Activated T-helper 1 cell treated with anti-CD3 and anti-CD28 coated beads, Interleukin-12 subunit alpha, Interleukin-12 subunit beta, Interleukin-2, Interleukin-4 antibody, amounts not matched to agents 30 ng/mL and 10 ng/mL and 1 ng/mL, durations not matched to agents 14 hours and 24 hours and 36 hours (primary cell): ENCODE results near the gene OR1A2. TPM values are rescaled to one million over a fixed set of nuclear protein-coding genes. Genes with fewer than 3 reads are reported as not detected.
A peak's percentile ranks its signal among the peaks of the same experiment; 100 is the strongest.
"Not testable (repeated sequence)": the region's sequence is repeated elsewhere in the genome, so short reads cannot be mapped to it uniquely, and the experiment has no call there.

Experiments used
- DNase-seq: peaks from one replicate; pipeline ENCODE4 v3.0.0; 2021; ENCODE audit warnings: low spot score
- H3K27ac Mint-ChIP-seq: one replicate; pipeline ENCODE4 v1.8.0; 2021; ENCODE audit warnings: mild to moderate bottlenecking, mixed read lengths
- H3K27me3 Mint-ChIP-seq: one replicate; pipeline ENCODE4 v1.8.0; 2022; ENCODE audit warnings: mild to moderate bottlenecking, moderate library complexity, mixed read lengths; ENCODE audit not compliant: insufficient read depth
- H3K36me3 Mint-ChIP-seq: one replicate; pipeline ENCODE4 v1.8.0; 2021; ENCODE audit warnings: low read depth, mixed read lengths
- H3K4me1 Mint-ChIP-seq: one replicate; pipeline ENCODE4 v1.8.0; 2021; ENCODE audit warnings: low read depth, mixed read lengths
- H3K4me3 Mint-ChIP-seq: one replicate; pipeline ENCODE4 v1.8.0; 2021; ENCODE audit warnings: mild to moderate bottlenecking, moderate library complexity, mixed read lengths
- H3K9me3 Mint-ChIP-seq: one replicate; pipeline ENCODE4 v1.8.0; 2021; ENCODE audit warnings: mixed read lengths
- intact Hi-C: fragments of 100-400 bp; cut with micrococcal nuclease; formaldehyde crosslinking; loops from one replicate; pipeline ENCODE4 v1.15.1; 2024
- total RNA-seq: library from RNA; stranded (reverse); gene quantifications from 2 replicates; pipeline ENCODE4 v1.2.3, GENCODE V29; 2022

The OR1A2 gene
- total RNA-seq, result not detected in 2 replicates

GRCh38 chr17:3197219-3197618, at the start of gene OR1A2:
TSS of gene OR1A2 (plus strand) at chr17:3197519. CDS start at chr17:3197519, 0 bp downstream.
- Mint-ChIP-seq H3K36me3 (no peaks in the 10 kb centered on the region), H3K4me1 (no peaks in the 10 kb centered on the region), H3K4me3 (no peak within 1 kb of the TSS), H3K27me3 (peaks cover 2% of the 10 kb centered on the region), H3K9me3 (no peaks in the 10 kb centered on the region), H3K27ac (no peak within 1 kb of the TSS)
- intact Hi-C loops, result no loop called here
- DNase-seq, result no peak

- Mint-ChIP-seq H3K36me3 (no peaks in the 10 kb centered on the region), H3K9me3 (no peaks in the 10 kb centered on the region), H3K4me1 (no peaks in the 10 kb centered on the region), H3K4me3 (no peak overlapping the region), H3K27ac (no peak overlapping the region), H3K27me3 (peaks cover 2% of the 10 kb centered on the region)
- intact Hi-C loops, result no loop called here
- no peak for DNase-seq
Measured at GRCh38 chr17:3157218-3157617, 40.1 kb upstream of the OR1A2 start.

- Mint-ChIP-seq H3K9me3 (no peaks in the 10 kb centered on the region), H3K27me3 (peaks cover 2% of the 10 kb centered on the region), H3K4me3 (no peak overlapping the region), H3K36me3 (no peaks in the 10 kb centered on the region), H3K27ac (no peak overlapping the region), H3K4me1 (no peaks in the 10 kb centered on the region)
- intact Hi-C loops, result no loop called here
- DNase-seq, result no peak
Measured at GRCh38 chr17:3167574-3167973, 29.7 kb upstream of the OR1A2 start.

GRCh38 chr17:3189961-3190360, 7.4 kb upstream of the OR1A2 start:
- DNase-seq, result no peak
- no peaks in the 10 kb centered on the region for H3K4me1 Mint-ChIP-seq
- H3K9me3 Mint-ChIP-seq, result no peaks in the 10 kb centered on the region
- peaks cover 2% of the 10 kb centered on the region for H3K27me3 Mint-ChIP-seq
- no peak overlapping the region for H3K4me3 Mint-ChIP-seq
- no peaks in the 10 kb centered on the region for H3K36me3 Mint-ChIP-seq
- intact Hi-C loops, result no loop called here
- H3K27ac Mint-ChIP-seq, result no peak overlapping the region

GRCh38 chr17:3207367-3207766, 10.0 kb downstream of the OR1A2 start, which contains the start of gene OR1A1:
TSS of gene OR1A1 (plus strand) at chr17:3207667. CDS start at chr17:3215621, 7,954 bp downstream.
- Mint-ChIP-seq H3K9me3 (no peaks in the 10 kb centered on the region), H3K4me3 (no peak within 1 kb of the TSS)

GRCh38 chr17:3208484-3208883, 11.2 kb downstream of the OR1A2 start:
- Mint-ChIP-seq H3K36me3 (no peaks in the 10 kb centered on the region), H3K4me1 (no peaks in the 10 kb centered on the region), H3K27me3 (peaks cover 1% of the 10 kb centered on the region), H3K27ac (no peak overlapping the region), H3K4me3 (no peak overlapping the region), H3K9me3 (no peaks in the 10 kb centered on the region)
- intact Hi-C loops, result no loop called here
- no peak for DNase-seq

More at GRCh38 chr17:3207367-3207766, 10.0 kb downstream of the OR1A2 start, which contains the start of gene OR1A1:
- intact Hi-C loops, result no loop called here
- Mint-ChIP-seq H3K36me3 (no peaks in the 10 kb centered on the region), H3K27ac (no peak within 1 kb of the TSS), H3K4me1 (no peaks in the 10 kb centered on the region), H3K27me3 (peaks cover 1% of the 10 kb centered on the region)
- no peak for DNase-seq

GRCh38 chr17:3213001-3213400, 15.7 kb downstream of the OR1A2 start:
- Mint-ChIP-seq H3K4me1 (no peaks in the 10 kb centered on the region), H3K9me3 (peaks cover 2% of the 10 kb centered on the region), H3K4me3 (no peak overlapping the region), H3K27me3 (peaks cover 2% of the 10 kb centered on the region), H3K36me3 (no peaks in the 10 kb centered on the region), H3K27ac (no peak overlapping the region)
- intact Hi-C loops, result no loop called here
- no peak for DNase-seq

- H3K4me3 Mint-ChIP-seq, result no peak overlapping the region
- H3K27ac Mint-ChIP-seq, result no peak overlapping the region
- no peaks in the 10 kb centered on the region for H3K36me3 Mint-ChIP-seq
- intact Hi-C loops, result no loop called here
- H3K27me3 Mint-ChIP-seq, result peaks cover 2% of the 10 kb centered on the region
- no peak for DNase-seq
- peaks cover 7% of the 10 kb centered on the region for H3K9me3 Mint-ChIP-seq
- no peaks in the 10 kb centered on the region for H3K4me1 Mint-ChIP-seq
Measured at GRCh38 chr17:3213587-3213986, 16.3 kb downstream of the OR1A2 start.

GRCh38 chr17:3219978-3220377, 22.7 kb downstream of the OR1A2 start:
- peaks cover 13% of the 10 kb centered on the region for H3K9me3 Mint-ChIP-seq
- H3K4me1 Mint-ChIP-seq, result peaks cover 12% of the 10 kb centered on the region
- H3K27me3 Mint-ChIP-seq, H3K36me3 Mint-ChIP-seq, intact Hi-C loops, H3K27ac Mint-ChIP-seq, H3K4me3 Mint-ChIP-seq, DNase-seq: not testable (repeated sequence)

- Mint-ChIP-seq H3K27ac (no peak overlapping the region), H3K4me3 (no peak overlapping the region), H3K9me3 (peaks cover 13% of the 10 kb centered on the region), H3K4me1 (peaks cover 12% of the 10 kb centered on the region), H3K27me3 (peaks cover 2% of the 10 kb centered on the region), H3K36me3 (no peaks in the 10 kb centered on the region)
- DNase-seq, result no peak
- intact Hi-C loops, result no loop called here
Measured at GRCh38 chr17:3221850-3222249, 24.5 kb downstream of the OR1A2 start.

GRCh38 chr17:3222505-3222904, 25.2 kb downstream of the OR1A2 start:
- no peak for DNase-seq
- Mint-ChIP-seq H3K4me3 (peak overlapping the region; percentile 50), H3K27ac (no peak overlapping the region), H3K27me3 (peaks cover 2% of the 10 kb centered on the region), H3K9me3 (peaks cover 13% of the 10 kb centered on the region), H3K36me3 (no peaks in the 10 kb centered on the region), H3K4me1 (peaks cover 12% of the 10 kb centered on the region)
- intact Hi-C loops, result no loop called here

- intact Hi-C loops, H3K36me3 Mint-ChIP-seq, H3K4me3 Mint-ChIP-seq, H3K27me3 Mint-ChIP-seq, H3K27ac Mint-ChIP-seq, H3K9me3 Mint-ChIP-seq, DNase-seq: not testable (repeated sequence)
- peaks cover 12% of the 10 kb centered on the region for H3K4me1 Mint-ChIP-seq
Measured at GRCh38 chr17:3224721-3225352, 27.5 kb downstream of the OR1A2 start.

- H3K36me3 Mint-ChIP-seq, H3K27ac Mint-ChIP-seq, H3K4me3 Mint-ChIP-seq, H3K27me3 Mint-ChIP-seq, H3K4me1 Mint-ChIP-seq, H3K9me3 Mint-ChIP-seq, DNase-seq, intact Hi-C loops: not testable (repeated sequence)
Measured at GRCh38 chr17:3232300-3232699, 35.0 kb downstream of the OR1A2 start.

- intact Hi-C loops, H3K27ac Mint-ChIP-seq, DNase-seq: not testable (repeated sequence)
Measured at GRCh38 chr17:3238685-3239084, 41.4 kb downstream of the OR1A2 start.

More at GRCh38 chr17:3238685-3239084, 41.4 kb downstream of the OR1A2 start:
- not testable (repeated sequence) for H3K4me1 Mint-ChIP-seq, H3K27me3 Mint-ChIP-seq, H3K9me3 Mint-ChIP-seq, H3K36me3 Mint-ChIP-seq, H3K4me3 Mint-ChIP-seq
